GM08714 (cell line): ENCODE results near the gene JPH4.

Experiments used
- H3K4me3 ChIP-seq: fragments of 200-500 bp; sonication (Bioruptor generic); 2 replicates; pipeline ENCODE4 v1.5.1; 2014; ENCODE audit warnings: mild to moderate bottlenecking, low read length, inconsistent platforms
- ZNF274 ChIP-seq: IDR thresholded peaks from 2 replicates; pipeline ENCODE4 v1.6.1; 2012; ENCODE audit warnings: mild to moderate bottlenecking, low read depth, low read length

JPH4 gene

DNA sequence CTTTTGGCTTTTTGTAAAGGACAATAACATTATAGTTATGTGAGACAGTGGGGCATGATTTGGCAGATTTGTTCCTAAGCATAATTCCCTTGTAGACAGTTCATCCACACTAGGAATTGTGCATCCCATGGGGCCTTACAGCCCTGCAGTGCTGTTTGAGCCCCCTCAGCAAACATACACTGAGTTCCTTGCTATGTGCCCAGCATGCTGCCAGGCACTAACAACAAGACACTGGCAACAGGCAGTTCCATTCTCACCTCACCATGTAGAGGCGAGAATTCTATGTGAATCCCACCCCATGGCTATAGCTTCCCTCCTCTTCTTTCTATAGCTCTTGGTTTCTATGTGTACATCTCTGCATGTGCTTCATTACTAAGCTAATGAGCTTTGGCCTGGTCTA is 20.6 kb downstream of the JPH4 start:
- TF ChIP-seq ZNF274, result no peak

GRCh38 chr14:23557521-23557920 is 21.1 kb downstream of the JPH4 start:
- TF ChIP-seq ZNF274, result no peak
- peak overlapping the region; percentile 79; the same call in 1 of the 2 replicates for H3K4me3 ChIP-seq

More for the DNA sequence above, 20.6 kb downstream of the JPH4 start:
- no peak overlapping the region; the same call in 1 of the 2 replicates for H3K4me3 ChIP-seq

DNA sequence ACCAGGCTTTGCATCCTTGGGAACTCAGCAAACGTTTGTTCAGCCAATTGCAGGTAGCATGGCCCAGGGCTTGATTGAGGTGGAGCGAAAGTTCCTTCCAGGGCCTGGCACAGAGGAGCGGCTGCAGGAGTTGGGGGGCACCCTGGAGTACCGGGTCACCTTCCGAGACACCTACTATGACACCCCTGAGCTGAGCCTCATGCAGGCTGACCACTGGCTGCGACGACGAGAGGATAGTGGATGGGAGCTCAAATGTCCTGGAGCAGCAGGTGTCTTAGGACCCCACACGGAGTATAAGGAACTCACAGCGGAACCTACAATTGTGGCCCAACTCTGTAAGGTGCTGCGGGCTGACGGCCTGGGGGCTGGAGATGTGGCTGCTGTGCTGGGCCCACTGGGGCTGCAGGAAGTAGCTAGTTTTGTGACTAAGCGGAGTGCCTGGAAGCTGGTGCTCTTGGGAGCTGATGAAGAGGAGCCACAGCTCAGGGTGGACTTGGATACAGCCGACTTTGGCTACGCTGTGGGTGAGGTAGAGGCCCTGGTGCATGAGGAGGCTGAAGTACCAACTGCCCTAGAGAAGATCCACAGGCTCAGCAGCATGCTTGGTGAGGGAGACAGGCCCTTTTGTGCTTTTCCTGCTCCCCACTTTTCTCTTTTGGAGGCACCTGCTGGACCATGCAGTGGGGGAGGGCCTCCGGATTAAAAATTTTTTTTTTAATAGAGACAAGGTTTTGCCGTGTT is 21.7 kb downstream of the JPH4 start:
- H3K4me3 ChIP-seq, result peak overlapping the region; percentile 79
- TF ChIP-seq ZNF274, result no peak

DNA sequence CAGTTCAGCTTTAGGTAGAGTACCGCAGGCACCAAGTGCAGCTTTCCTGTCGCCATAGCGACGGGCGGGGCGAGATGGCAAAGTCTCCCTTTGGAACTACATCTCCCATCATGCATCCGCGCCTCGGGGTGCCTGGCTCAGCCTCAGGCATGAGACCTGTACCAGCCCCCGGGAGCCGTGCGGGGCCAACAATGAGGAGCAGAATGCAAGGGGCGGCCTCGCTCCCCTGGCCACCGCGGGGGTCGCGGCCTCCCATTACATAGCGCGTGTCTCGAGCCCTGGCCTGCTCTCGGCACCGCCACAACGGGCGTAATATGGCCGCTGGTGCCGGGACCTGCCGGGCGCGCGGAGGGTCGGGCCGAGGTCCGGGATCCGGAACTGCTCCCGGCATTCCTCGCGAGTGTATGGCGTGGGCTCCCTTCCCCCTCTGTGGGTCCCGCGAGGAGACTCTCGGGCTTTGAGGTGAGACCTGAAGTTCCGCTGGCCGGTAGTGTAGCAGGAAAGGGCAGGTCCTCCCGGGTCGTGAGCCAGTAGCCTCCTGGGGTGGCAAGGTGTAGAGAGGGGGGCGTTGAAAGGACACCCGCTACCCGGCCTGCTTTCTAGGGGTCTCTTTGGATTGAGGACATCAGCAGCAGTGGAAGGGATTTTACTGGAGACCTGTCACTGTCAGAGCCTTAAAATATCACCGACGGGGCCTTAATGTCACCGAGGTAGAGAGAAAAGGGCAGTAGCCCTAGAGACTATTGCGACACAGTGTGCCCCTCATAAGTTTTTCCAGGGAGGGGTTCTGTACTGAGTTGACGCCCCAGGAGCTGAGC is 22.5 kb downstream of the JPH4 start, which contains the start of gene THTPA:
TSS of gene THTPA (plus strand) at position 390 of the 818 bp plus-strand sequence. CDS start 487 bp downstream, outside the sequence.
- TF ChIP-seq ZNF274, result no peak

DNA sequence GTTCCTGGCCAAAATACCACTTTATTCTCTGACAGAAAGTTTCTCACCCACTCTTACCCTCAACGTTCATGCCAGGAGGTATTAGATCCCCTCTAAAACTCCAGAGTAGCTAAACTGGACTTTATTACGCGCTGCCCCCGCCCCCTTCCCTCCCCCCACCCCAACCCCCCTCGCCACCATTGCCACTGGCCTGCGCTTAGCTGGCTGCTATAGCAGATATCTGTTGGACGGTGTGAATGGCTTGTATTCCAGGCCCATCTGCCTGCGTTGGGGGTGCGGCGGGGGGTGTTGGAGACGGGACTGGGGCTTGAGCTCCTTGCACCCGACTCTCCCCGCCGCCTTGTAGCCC is 23.1 kb downstream of the JPH4 start:
- peak overlapping the region; percentile 79; the same call in 1 of the 2 replicates for H3K4me3 ChIP-seq
- no peak for TF ChIP-seq ZNF274

More for the DNA sequence above, 22.5 kb downstream of the JPH4 start, which contains the start of gene THTPA:
- H3K4me3 ChIP-seq, result peak within 1 kb of the TSS; percentile 79

DNA sequence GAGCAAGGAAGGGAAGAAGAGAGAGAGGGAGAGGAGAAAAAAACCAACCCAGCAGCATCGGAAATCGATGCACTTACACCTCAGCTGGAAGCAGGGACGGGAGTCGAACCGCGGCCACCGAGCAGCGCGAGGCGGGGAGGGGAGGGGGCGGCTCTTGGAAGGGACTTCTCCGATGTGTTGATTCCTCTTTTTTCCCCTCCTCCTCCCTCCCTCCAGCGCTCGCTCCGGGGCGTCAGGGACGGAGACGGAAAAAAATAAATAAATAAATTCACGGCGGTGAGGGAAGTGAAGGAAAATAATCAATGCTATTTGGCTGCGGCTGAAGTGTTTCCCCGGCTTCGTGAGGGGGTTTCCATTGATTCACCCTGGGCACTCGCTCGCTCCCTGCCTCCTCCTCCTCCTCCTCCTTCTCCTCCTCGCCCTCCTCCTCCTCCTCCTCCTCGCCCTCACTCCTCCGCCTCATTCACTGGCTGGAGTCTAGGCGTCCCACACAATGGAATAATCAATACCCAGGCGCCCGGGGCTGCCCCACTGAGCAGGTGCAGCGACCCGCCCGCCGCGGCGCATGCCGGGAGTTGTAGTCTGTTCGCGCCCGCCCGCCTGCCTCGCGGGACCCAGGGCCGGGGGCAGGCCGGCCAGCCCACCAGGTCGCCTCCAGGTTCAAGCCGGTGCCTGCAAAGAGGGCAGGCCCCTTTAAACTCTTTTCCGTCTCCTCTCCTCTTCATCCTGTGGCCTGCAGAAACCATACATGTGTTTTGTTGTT is 27.1 kb downstream of the JPH4 start, which contains the start of gene ZFHX2:
TSS of gene ZFHX2 (minus strand) at position 500 of the 763 bp plus-strand sequence. CDS start 16,440 bp downstream, outside the sequence.
- no peak for TF ChIP-seq ZNF274
- H3K4me3 ChIP-seq, result peak within 1 kb of the TSS; percentile 72

GRCh38 chr14:23550812-23551265 is 27.8 kb downstream of the JPH4 start:
- no peak for TF ChIP-seq ZNF274
- peak overlapping the region; percentile 72 for H3K4me3 ChIP-seq

DNA sequence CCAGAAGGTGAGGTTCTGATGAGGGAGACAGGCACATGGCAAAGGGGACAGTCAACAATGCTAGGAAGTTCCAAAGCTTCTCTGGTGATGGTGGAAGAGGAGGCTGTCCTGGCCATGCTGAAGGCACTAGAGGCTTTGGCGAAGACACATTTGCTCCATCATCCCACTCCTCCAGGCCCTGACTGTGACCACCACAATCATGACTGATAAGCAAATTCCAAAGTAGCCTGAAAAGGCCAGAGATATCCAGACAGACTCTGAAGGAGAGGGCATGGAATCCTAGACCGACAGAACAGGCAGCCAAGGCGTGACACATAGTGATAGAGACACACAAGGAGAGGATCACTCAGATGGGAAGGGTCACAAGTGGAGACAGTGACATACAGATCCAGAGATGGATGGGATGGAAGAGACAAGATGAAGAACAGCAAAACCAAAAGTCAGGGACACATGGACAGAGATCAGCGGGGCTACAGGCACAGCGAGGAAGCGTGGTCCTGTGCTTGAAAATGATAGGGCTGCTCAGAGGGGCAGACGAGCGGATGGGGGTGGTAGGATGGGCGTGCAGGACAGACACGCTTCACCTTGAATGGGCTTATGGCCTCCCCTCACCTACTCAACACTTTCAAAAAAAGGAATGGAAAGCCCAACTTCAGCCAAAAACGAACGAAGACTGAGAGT is 28.3 kb downstream of the JPH4 start:
- no peak for TF ChIP-seq ZNF274
- H3K4me3 ChIP-seq, result peak overlapping the region; percentile 72

DNA sequence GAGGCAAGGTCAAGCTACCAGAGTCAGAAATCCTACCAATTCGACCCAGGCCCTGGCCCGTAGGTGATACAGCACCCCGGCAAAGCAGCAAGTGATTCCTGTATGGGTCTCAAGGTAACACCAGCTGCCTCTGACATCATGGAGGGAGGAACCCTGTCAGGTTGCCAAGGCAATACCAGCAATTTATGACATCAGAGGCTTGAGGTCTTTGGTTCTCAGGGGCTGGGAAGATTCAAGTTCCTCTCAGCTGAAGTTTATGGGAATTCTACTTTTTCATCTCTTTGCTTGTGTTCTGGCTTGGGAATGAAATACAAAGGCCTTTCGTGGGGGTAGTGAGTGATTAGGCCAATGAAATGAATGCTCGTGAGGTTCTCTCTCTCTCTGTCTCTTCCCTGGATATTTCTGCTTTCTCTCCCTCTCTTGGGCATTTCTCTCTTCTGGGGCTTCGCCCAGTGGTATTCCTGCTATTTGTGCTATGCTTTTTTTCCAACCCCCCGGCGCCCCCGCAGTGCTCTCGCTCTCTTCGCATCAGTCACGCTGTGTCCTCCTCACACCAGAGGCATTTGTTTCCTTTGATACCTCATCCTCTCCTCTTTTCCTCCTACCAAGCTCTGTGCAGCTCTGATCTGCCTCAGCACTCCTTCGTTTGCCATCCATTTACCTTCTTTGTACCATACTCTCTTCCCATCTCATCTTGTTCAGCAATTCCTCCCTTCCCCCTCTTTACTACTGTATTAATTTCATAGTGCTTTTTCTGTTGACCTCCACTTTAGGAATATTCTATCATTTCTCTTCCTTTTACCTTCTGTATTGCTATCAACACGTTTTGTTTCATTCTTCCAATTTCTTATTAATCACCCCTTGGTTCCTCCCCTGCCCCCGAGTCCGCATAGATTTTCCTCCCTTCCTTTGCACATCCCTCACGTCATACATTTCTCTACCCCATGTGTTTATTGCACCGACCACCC is 30.0 kb downstream of the JPH4 start:
- H3K4me3 ChIP-seq, result no peak overlapping the region
- TF ChIP-seq ZNF274, result no peak

DNA sequence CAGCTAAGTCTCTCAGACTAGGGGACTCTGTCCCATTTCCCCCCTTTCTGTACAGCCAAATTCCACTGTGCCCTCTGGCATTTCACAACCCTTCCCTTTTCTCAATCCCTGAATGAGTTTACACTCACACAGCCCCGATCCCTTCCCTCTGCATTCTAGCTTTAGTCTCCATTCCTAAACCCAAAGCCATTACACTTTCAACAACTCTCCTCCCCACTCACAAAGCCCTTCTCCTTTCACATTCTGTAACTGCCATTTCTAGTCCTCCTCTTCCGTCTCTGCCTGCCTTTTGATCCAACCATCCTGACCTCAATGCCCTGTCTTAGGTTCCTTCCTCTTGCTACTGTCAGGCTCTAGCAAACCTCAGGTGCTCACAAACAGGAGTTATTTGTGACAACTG is 30.7 kb downstream of the JPH4 start:
- no peak for TF ChIP-seq ZNF274
- no peak overlapping the region for H3K4me3 ChIP-seq

GRCh38 chr14:23546450-23547035 is 32.0 kb downstream of the JPH4 start:
- no peak for TF ChIP-seq ZNF274
- no peak overlapping the region for H3K4me3 ChIP-seq
